Thyroid gland (tissue), 4 donors: ENCODE results near the gene ARHGEF11. TPM values are rescaled to one million over a fixed set of nuclear protein-coding genes. Genes with fewer than 3 reads are reported as not detected.

Experiments
- DNase-seq, 2 donors: peaks; one replicate each; pipeline ENCODE4 v3.0.0-alpha.2; 2019
- H3K27ac ChIP-seq, 3 donors: fragments of 200-600 bp; sonication (generic); 1 replicate in 2 of 3; 2 replicates in 1 of 3; pipeline ENCODE4 v1.5.1; 2016 to 2019; ENCODE audit warnings: mild to moderate bottlenecking in 1 of 3, moderate library complexity in 1 of 3
- H3K27me3 ChIP-seq: fragments of 200-600 bp; sonication (generic); one replicate; pipeline ENCODE4 v1.5.1; 2019
- H3K36me3 ChIP-seq, 2 donors: fragments of 200-600 bp; sonication (generic); one replicate each; pipeline ENCODE4 v1.5.1; 2016 to 2019
- H3K4me1 ChIP-seq, 2 donors: fragments of 200-600 bp; sonication (generic); one replicate each; pipeline ENCODE4 v1.5.1; 2017 to 2019
- H3K4me3 ChIP-seq, 3 donors: fragments of 200-600 bp; sonication (generic); replicated peaks in 1 of 3; 1 replicate in 2 of 3; 2 replicates in 1 of 3; pipeline ENCODE4 v1.5.1; 2016; ENCODE audit warnings: mild to moderate bottlenecking in 1 of 3
- H3K9me3 ChIP-seq: fragments of 200-600 bp; sonication (generic); one replicate; pipeline ENCODE4 v1.5.1; 2017
- CTCF ChIP-seq, 6 experiments: fragments of 200-600 bp in 3 of 6; fragments of 450-650 bp in 3 of 6; sonication (generic) in 3 of 6; IDR thresholded peaks; one replicate each; pipeline ENCODE4 v1.5.1; 2016 to 2019; ENCODE audit warnings: antibody characterized with exemption in 6 of 6, mild to moderate bottlenecking in 2 of 6, inconsistent platforms in 1 of 6, moderate library complexity in 1 of 6
- POLR2A ChIP-seq, 2 donors: fragments of 450-650 bp; IDR thresholded peaks; one replicate each; pipeline ENCODE4 v1.6.1; 2017; ENCODE audit warnings: antibody characterized with exemption in 2 of 2, mild to moderate bottlenecking in 2 of 2, moderate library complexity in 1 of 2
- WGBS, 2 donors: methylation state at CpG; one replicate each; pipeline ENCODE4 v1.1.5; 2017; 5-methylcytosine and 5-hydroxymethylcytosine counted together
- intact Hi-C: fragments of 100-400 bp; cut with DNase I; formaldehyde crosslinking; loops from one replicate; pipeline ENCODE4 v1.15.1; 2023
- total RNA-seq, 4 donors: library from RNA; depleted of rRNA; stranded (reverse); fragments of >200 nt; gene quantifications; one replicate each; pipeline ENCODE4 v1.2.3, GENCODE V29; 2016

The ARHGEF11 gene
- total RNA-seq, 4 donors from 2014 or later: 31.2 to 56.2 (median 47.4) TPM

GRCh38 chr1:157042846-157043245 is 2.7 kb downstream of the ARHGEF11 start:
- TF ChIP-seq POLR2A (IDR thresholded peaks at IDR 0.05) (no peak), CTCF (IDR thresholded peaks at IDR 0.05) (no peak)
- no peak overlapping the region for H3K27ac ChIP-seq
- 44 to 58% methylated on average over 2 of the region's 2 CpGs for WGBS, 2 donors
- peak overlapping the region in 1 of 3 donors; percentile 54 for H3K4me3 ChIP-seq
- intact Hi-C loops: no loop called here
- no peaks in the 10 kb centered on the region for H3K27me3 ChIP-seq
- H3K4me1 ChIP-seq: peaks cover 33 to 37% of the 10 kb centered on the region in 2 donors
- no peaks in the 10 kb centered on the region for H3K36me3 ChIP-seq
- DNase-seq: no peak
- H3K9me3 ChIP-seq: no peaks in the 10 kb centered on the region

- TF ChIP-seq CTCF (IDR thresholded peaks at IDR 0.05): no peak
- TF ChIP-seq POLR2A (IDR thresholded peaks at IDR 0.05): no peak
- 78 to 90% methylated on average over 1 of the region's 1 CpG for WGBS, 2 donors
- intact Hi-C loops: no loop called here
- H3K9me3 ChIP-seq: no peaks in the 10 kb centered on the region
- H3K27ac ChIP-seq: no peak overlapping the region
- no peak overlapping the region for H3K4me3 ChIP-seq
- no peaks in the 10 kb centered on the region for H3K27me3 ChIP-seq
- peaks cover 36 to 37% of the 10 kb centered on the region in 2 donors for H3K4me1 ChIP-seq
- DNase-seq: no peak
- H3K36me3 ChIP-seq: no peaks in the 10 kb centered on the region
These were observed 4.7 kb downstream of the ARHGEF11 start for GRCh38 chr1:157040802-157041201.

GRCh38 chr1:157035121-157035520 is 10.4 kb downstream of the ARHGEF11 start:
- Histone ChIP-seq H3K4me1 (peaks cover 9 to 11% of the 10 kb centered on the region in 2 donors), H3K27me3 (no peaks in the 10 kb centered on the region), H3K4me3 (no peak overlapping the region), H3K27ac (no peak overlapping the region), H3K36me3 (no peaks in the 10 kb centered on the region), H3K9me3 (no peaks in the 10 kb centered on the region)
- no peak for TF ChIP-seq POLR2A (IDR thresholded peaks at IDR 0.05)
- WGBS, 2 donors: 73% methylated on average over 6 of the region's 6 CpGs
- DNase-seq: peak; percentile 61 to 68
- intact Hi-C loops: no loop called here

GRCh38 chr1:157034137-157034800 is 11.3 kb downstream of the ARHGEF11 start:
- no peak overlapping the region for H3K4me3 ChIP-seq
- 78 to 83% methylated on average over 7 of the region's 7 CpGs for WGBS, 2 donors
- DNase-seq: no peak
- H3K27ac ChIP-seq: no peak overlapping the region
- no peak for TF ChIP-seq CTCF (IDR thresholded peaks at IDR 0.05)
- no peak for TF ChIP-seq POLR2A (IDR thresholded peaks at IDR 0.05)
- H3K4me1 ChIP-seq: peaks cover 6 to 11% of the 10 kb centered on the region in 2 donors
- no peaks in the 10 kb centered on the region for H3K9me3 ChIP-seq
- H3K36me3 ChIP-seq: no peaks in the 10 kb centered on the region
- intact Hi-C loops: no loop called here
- H3K27me3 ChIP-seq: no peaks in the 10 kb centered on the region

GRCh38 chr1:157033357-157033876 is 12.1 kb downstream of the ARHGEF11 start:
- TF ChIP-seq CTCF (IDR thresholded peaks at IDR 0.05) (no peak), POLR2A (IDR thresholded peaks at IDR 0.05) (no peak)
- 81 to 83% methylated on average over 3 of the region's 3 CpGs for WGBS, 2 donors
- no peak for DNase-seq
- no peak overlapping the region for H3K4me3 ChIP-seq
- H3K9me3 ChIP-seq: no peaks in the 10 kb centered on the region
- H3K27ac ChIP-seq: no peak overlapping the region
- no peaks in the 10 kb centered on the region for H3K36me3 ChIP-seq
- no peaks in the 10 kb centered on the region for H3K27me3 ChIP-seq
- intact Hi-C loops: no loop called here
- H3K4me1 ChIP-seq: peaks cover 6 to 11% of the 10 kb centered on the region in 2 donors
